ENCODE data around the gene MAGEA9.

DNA sequence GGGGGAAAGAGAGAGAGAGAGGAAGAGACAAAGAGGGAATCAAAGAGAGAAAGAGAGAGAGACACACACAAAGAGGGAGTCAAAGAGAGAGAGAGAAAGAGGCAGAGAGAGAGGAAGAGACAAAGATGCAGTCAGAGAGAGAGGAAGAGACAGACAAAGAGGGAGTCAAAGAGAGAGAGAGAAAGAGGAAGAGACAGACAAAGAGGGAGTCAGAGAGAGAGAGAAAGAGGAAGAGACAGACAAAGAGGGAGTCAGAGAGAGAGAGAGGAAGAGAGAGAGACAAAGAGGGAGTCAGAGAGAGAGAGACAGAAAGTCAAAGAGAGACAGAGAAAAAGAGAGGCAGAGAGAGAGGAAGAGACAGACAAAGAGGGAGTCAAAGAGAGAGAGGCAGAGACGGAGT, 45.5 kb downstream of the MAGEA9 start:
- TF ChIP-seq, protein P1, sequence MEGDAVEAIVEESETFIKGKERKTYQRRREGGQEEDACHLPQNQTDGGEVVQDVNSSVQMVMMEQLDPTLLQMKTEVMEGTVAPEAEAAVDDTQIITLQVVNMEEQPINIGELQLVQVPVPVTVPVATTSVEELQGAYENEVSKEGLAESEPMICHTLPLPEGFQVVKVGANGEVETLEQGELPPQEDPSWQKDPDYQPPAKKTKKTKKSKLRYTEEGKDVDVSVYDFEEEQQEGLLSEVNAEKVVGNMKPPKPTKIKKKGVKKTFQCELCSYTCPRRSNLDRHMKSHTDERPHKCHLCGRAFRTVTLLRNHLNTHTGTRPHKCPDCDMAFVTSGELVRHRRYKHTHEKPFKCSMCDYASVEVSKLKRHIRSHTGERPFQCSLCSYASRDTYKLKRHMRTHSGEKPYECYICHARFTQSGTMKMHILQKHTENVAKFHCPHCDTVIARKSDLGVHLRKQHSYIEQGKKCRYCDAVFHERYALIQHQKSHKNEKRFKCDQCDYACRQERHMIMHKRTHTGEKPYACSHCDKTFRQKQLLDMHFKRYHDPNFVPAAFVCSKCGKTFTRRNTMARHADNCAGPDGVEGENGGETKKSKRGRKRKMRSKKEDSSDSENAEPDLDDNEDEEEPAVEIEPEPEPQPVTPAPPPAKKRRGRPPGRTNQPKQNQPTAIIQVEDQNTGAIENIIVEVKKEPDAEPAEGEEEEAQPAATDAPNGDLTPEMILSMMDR (IDR thresholded peaks at IDR 0.05) = no peak
- TF ChIP-seq POLR2A (IDR thresholded peaks at IDR 0.05) (no peak), EP300 (IDR thresholded peaks at IDR 0.05) (no peak)

Measured in tibial nerve (tissue), 4 donors.